ENCODE measurements around the gene STAU1.

DNA sequence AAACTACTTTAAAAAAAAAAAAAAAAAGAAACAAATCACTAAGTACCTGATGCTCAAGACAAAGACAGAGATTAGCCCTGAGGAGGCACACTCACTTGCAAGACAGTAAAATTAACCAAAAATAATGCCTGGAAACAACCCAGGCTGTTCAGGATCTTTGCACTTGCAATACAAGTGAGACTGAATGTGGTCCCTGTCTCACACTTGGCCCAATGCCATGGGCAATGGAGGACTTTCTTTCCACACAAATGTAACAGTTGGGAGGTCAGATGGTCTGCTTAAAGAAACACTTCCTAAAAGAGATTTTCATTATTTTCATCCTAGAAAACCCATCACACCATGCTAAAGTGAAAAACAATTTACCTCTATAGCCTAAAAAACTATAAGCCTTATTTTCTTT lies 16.2 kb downstream of the STAU1 start:
- no peak for TF ChIP-seq ARNTL (CRISPR knock-in tag; IDR thresholded peaks at IDR 0.05; ENCODE audit: borderline replicate concordance, low read depth)
- TF ChIP-seq, protein P1, sequence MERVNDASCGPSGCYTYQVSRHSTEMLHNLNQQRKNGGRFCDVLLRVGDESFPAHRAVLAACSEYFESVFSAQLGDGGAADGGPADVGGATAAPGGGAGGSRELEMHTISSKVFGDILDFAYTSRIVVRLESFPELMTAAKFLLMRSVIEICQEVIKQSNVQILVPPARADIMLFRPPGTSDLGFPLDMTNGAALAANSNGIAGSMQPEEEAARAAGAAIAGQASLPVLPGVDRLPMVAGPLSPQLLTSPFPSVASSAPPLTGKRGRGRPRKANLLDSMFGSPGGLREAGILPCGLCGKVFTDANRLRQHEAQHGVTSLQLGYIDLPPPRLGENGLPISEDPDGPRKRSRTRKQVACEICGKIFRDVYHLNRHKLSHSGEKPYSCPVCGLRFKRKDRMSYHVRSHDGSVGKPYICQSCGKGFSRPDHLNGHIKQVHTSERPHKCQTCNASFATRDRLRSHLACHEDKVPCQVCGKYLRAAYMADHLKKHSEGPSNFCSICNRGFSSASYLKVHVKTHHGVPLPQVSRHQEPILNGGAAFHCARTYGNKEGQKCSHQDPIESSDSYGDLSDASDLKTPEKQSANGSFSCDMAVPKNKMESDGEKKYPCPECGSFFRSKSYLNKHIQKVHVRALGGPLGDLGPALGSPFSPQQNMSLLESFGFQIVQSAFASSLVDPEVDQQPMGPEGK (CRISPR knock-in tag; IDR thresholded peaks at IDR 0.05; ENCODE audit: borderline replicate concordance): no peak
- no peak for TF ChIP-seq ZFP30 (CRISPR knock-in tag; IDR thresholded peaks at IDR 0.05)
- no peak for TF ChIP-seq ZNF8 (CRISPR knock-in tag; IDR thresholded peaks at IDR 0.05)
- no peak for TF ChIP-seq PPARA (CRISPR knock-in tag; IDR thresholded peaks at IDR 0.05; ENCODE audit: borderline replicate concordance)
- TF ChIP-seq TSHZ2 (CRISPR knock-in tag; IDR thresholded peaks at IDR 0.05): no peak
- no peak for TF ChIP-seq SNAI2 (CRISPR knock-in tag; IDR thresholded peaks at IDR 0.05)
- no peak for TF ChIP-seq TCF4 (CRISPR knock-in tag; IDR thresholded peaks at IDR 0.05; ENCODE audit: borderline replicate concordance)
- no peak for TF ChIP-seq BACH2 (CRISPR knock-in tag; IDR thresholded peaks at IDR 0.05; ENCODE audit: borderline replicate concordance)
- TF ChIP-seq OSR1 (CRISPR knock-in tag; IDR thresholded peaks at IDR 0.05): no peak
- no peak for TF ChIP-seq ESRRG (CRISPR knock-in tag; IDR thresholded peaks at IDR 0.05)
